NCI-H2171 treated with DMSO at 0.1 percent for 48 hours (cell line): ENCODE measurements around the gene MIOS.

Source experiments
- DNase-seq: peaks from one replicate; lab custom pipeline; 2025; lab: John Stamatoyannopoulos, UW

The MIOS gene

GRCh38 chr7:7566651-7567611 lies at the start of gene MIOS:
Gene MIOS (plus strand): TSS chr7:7566884. CDS start chr7:7572476, 5,592 bp downstream.
- DNase-seq: peak; percentile 63

GRCh38 chr7:7517754-7518153 lies 48.9 kb upstream of the MIOS start:
- DNase-seq: no peak

GRCh38 chr7:7519056-7519455 lies 47.6 kb upstream of the MIOS start:
- DNase-seq: no peak

- no peak for DNase-seq
Measured at GRCh38 chr7:7519528-7519927, 47.2 kb upstream of the MIOS start.

GRCh38 chr7:7521259-7521658 lies 45.4 kb upstream of the MIOS start:
- no peak for DNase-seq

- DNase-seq: no peak
Measured at GRCh38 chr7:7522421-7522820, 44.3 kb upstream of the MIOS start.

GRCh38 chr7:7524121-7524520 lies 42.6 kb upstream of the MIOS start:
- DNase-seq: no peak

- no peak for DNase-seq
Measured at GRCh38 chr7:7526006-7526405, 40.7 kb upstream of the MIOS start.

GRCh38 chr7:7527047-7527446 lies 39.6 kb upstream of the MIOS start:
- DNase-seq: no peak

- DNase-seq: no peak
Measured at GRCh38 chr7:7529328-7529727, 37.4 kb upstream of the MIOS start.

GRCh38 chr7:7533831-7534430 lies 32.8 kb upstream of the MIOS start:
- DNase-seq: peak; percentile 62

- no peak for DNase-seq
Measured at GRCh38 chr7:7535691-7536090, 31.0 kb upstream of the MIOS start, which contains the start of gene COL28A1. Gene COL28A1 (minus strand): TSS chr7:7535873. CDS start chr7:7532875, 2,998 bp downstream.

GRCh38 chr7:7536396-7537019 lies 30.2 kb upstream of the MIOS start:
- no peak for DNase-seq

GRCh38 chr7:7537711-7538110 lies 29.0 kb upstream of the MIOS start:
- DNase-seq: no peak

GRCh38 chr7:7539152-7539551 lies 27.5 kb upstream of the MIOS start:
- no peak for DNase-seq

GRCh38 chr7:7539711-7540110 lies 27.0 kb upstream of the MIOS start:
- no peak for DNase-seq

- no peak for DNase-seq
Measured at GRCh38 chr7:7542251-7542835, 24.3 kb upstream of the MIOS start.

- no peak for DNase-seq
Measured at GRCh38 chr7:7548407-7548806, 18.3 kb upstream of the MIOS start.

GRCh38 chr7:7550663-7551062 lies 16.0 kb upstream of the MIOS start:
- no peak for DNase-seq

- DNase-seq: no peak
Measured at GRCh38 chr7:7552199-7552598, 14.5 kb upstream of the MIOS start.

GRCh38 chr7:7553386-7553785 lies 13.3 kb upstream of the MIOS start:
- no peak for DNase-seq

- DNase-seq: peak; percentile 47
Measured at GRCh38 chr7:7554021-7554432, 12.7 kb upstream of the MIOS start.
